GM18867 (cell line): Measurements from ENCODE around the gene GRK1.

Experiments used
- ATAC-seq: cut with Tn5 transposase; IDR thresholded peaks from one replicate; pipeline ENCODE4 v1.9.1; 2021; ENCODE audit warnings: mild to moderate bottlenecking, moderate library complexity; ENCODE audit not compliant: unreplicated experiment

GRK1 gene

GRCh38 chr13:113756441-113757097, 89.5 kb downstream of the GRK1 start:
- no peak for ATAC-seq

- ATAC-seq, result peak; percentile 87
Measured at GRCh38 chr13:113758651-113759524, 91.9 kb downstream of the GRK1 start, which contains the start of gene TMEM255B. TSS of gene TMEM255B (plus strand) at chr13:113759226. CDS start at chr13:113759270, 44 bp downstream.

- no peak for ATAC-seq
Measured at GRCh38 chr13:113759525-113760137, 92.6 kb downstream of the GRK1 start.

GRCh38 chr13:113761136-113761535, 94.1 kb downstream of the GRK1 start:
- no peak for ATAC-seq

GRCh38 chr13:113762075-113762474, 95.1 kb downstream of the GRK1 start:
- no peak for ATAC-seq

- ATAC-seq, result no peak
Measured at GRCh38 chr13:113762538-113762937, 95.5 kb downstream of the GRK1 start.

GRCh38 chr13:113763254-113763653, 96.2 kb downstream of the GRK1 start:
- no peak for ATAC-seq

GRCh38 chr13:113763961-113764792, 97.2 kb downstream of the GRK1 start:
- ATAC-seq, result no peak

- no peak for ATAC-seq
Measured at GRCh38 chr13:113764793-113765563, 98.0 kb downstream of the GRK1 start.

- no peak for ATAC-seq
Measured at GRCh38 chr13:113765564-113765910, 98.5 kb downstream of the GRK1 start.

- no peak for ATAC-seq
Measured at GRCh38 chr13:113766035-113766800, 99.2 kb downstream of the GRK1 start.

- no peak for ATAC-seq
Measured at GRCh38 chr13:113767366-113767765, 100.3 kb downstream of the GRK1 start.

GRCh38 chr13:113768018-113768905, 101.2 kb downstream of the GRK1 start:
- ATAC-seq, result no peak

GRCh38 chr13:113769106-113769505, 102.1 kb downstream of the GRK1 start:
- no peak for ATAC-seq

GRCh38 chr13:113769881-113770280, 102.9 kb downstream of the GRK1 start:
- ATAC-seq, result no peak

- ATAC-seq, result no peak
Measured at GRCh38 chr13:113770441-113770840, 103.4 kb downstream of the GRK1 start.

GRCh38 chr13:113770937-113771336, 103.9 kb downstream of the GRK1 start:
- ATAC-seq, result no peak

GRCh38 chr13:113771709-113772331, 104.8 kb downstream of the GRK1 start:
- ATAC-seq, result no peak
